GM18867 (cell line): ENCODE data around the gene SORCS2.

Experiments
- ATAC-seq: cut with Tn5 transposase; IDR thresholded peaks from one replicate; pipeline ENCODE4 v1.9.1; 2021; ENCODE audit warnings: mild to moderate bottlenecking, moderate library complexity; ENCODE audit not compliant: unreplicated experiment

The SORCS2 gene

DNA sequence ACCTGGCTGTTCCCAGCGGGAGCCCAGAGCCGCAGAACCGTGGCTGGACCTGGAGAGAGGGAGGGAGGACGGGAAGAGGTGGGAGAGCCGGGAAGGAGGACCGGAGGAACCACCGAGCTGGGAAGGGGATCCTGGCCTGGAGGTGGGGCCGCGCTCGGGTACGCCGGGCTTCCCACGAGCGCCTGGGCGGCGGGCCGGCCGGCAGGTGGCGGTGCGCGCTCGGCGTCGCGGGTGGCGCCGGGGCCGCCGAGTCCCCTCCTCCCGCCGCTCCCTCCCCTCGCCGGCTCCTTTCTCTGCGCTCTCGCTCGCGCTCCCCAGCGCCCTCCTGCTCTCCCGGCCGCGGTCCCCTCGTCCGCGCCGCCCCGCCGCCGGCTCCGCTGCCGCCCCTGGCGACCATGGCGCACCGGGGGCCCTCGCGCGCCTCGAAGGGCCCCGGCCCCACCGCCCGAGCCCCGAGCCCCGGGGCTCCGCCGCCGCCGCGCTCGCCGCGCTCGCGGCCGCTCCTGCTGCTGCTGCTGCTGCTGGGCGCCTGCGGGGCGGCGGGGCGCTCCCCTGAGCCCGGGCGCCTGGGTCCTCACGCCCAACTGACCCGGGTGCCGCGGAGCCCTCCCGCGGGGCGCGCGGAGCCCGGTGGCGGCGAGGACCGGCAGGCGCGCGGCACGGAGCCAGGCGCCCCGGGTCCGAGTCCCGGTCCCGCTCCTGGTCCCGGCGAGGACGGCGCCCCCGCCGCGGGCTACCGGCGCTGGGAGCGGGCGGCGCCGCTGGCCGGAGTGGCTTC is at the start of gene SORCS2:
SORCS2 (plus strand) TSS at position 287 of the 778 bp plus-strand sequence.
- no peak for ATAC-seq

DNA sequence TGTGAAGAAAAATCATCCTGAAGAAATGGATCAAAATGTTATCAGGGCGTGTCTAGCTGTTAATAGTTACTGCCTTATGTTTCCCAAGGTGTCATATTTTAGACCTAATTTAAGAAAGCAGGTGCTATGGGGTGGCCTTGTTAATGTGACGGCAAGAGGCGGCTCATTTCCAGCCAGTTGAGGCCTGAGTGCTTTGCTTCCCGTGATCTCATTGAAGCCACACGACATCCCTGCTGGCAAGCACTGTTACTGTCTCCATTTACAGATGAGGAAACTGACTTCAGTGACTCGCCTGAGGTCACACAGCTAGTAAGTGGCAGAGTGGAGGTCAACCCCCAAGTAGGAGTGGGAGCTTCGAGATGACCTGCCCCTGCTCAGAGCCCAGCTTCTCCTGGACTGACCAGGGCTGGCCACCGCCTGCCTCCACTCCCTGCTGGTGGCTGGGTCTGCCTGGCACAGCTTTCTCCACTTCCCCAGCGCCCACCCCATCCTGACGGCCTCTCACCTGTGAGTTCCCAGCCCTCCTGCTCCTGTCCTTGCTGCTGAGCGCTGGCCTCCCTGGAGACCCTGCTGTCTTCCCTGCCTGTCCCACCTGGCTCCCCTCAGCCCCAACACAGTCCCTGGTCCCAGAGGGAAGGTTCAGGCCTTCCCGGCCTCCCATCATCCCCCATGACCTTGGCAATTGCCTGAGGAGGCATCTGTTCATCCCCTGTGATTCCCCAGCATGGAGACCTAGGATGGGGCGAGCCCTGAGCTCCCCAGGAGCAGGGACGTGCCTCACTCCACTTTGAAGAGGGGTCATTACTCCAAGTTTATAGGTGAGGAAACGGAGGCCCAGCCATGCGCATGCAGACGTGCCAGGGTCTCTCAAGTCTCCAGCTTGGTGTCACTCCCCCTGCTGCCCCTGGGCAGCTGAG is 47.7 kb upstream of the SORCS2 start:
- no peak for ATAC-seq

DNA sequence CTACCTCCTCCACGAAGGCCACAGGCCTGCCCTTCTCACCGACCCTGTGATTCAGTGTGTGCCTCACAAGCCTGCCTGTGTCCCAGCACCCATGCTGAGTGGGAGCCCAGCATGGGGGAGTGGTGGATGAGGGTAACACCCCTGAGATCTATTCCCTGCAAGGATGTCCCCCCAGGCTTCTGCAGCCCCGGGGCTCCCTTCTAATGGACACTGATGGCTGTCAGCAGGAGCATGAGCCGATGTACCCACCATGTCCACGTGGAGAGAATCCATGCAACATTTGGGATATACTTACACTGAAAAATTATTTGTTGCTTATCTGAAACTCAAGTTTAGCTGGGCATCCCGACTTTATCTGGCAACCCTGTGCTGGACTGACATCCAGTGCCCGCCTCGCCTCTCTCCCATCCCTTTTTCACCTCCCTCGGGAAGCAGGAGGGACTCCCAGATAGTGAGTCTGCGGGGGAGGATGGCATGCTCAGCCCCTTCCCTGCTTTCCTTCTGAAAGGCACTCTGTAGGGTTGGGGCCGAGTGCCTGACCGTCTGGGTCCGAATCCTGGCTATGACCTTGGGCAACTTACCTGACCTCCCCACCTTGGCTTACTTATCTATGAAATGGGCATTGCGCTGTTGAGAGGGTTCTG is 46.9 kb upstream of the SORCS2 start:
- ATAC-seq: no peak

DNA sequence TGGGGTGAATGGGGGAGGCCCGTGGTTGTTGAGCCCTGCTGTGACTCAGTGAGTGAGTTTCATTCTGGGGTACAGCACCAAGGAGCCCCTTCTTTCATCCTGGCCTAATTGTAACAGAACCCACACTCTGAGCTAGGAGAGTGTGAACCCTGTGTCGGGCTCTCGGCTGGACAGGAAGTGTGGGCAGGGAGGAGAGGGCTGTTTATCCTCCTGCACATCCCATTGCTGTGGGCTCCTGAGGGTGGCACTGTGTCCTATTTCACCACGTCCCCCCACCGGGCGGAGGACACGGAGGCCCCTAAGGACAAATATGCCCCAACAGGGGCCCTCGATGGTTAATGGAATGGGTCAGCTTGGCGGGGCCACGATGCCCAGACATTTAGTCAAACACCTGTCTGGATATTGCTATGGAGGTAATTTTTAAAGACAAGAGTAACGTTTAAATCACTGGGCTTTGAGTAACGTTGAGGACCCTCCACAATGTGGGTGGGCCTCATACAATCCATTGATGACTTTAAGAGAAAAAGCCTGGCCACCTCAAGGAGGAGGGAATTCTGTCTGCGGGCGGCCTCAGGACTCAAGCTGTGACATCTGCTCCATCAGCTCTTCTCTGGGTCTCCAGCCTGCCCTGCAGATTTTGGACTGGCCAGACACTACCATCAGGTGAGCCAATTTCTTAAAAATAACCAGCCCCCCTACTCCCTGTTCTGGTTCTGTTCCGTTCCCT is 46.1 kb upstream of the SORCS2 start:
- ATAC-seq: no peak

DNA sequence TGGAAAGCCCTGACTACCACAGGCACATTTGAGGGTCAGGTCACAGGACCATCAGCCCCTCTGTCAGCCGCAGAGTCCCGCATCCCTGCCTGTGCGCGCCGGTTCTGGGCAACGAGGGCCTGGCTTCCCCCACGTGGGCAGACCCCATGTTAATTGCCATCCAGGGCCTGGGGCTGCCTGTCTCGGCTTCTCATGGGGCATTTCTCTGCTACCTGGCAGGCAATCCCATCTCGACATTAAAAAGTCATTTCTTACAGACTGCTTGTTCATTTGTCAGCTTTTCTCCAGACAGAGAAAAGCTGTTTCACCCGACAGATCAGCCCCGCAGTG is 45.6 kb upstream of the SORCS2 start:
- ATAC-seq: no peak

DNA sequence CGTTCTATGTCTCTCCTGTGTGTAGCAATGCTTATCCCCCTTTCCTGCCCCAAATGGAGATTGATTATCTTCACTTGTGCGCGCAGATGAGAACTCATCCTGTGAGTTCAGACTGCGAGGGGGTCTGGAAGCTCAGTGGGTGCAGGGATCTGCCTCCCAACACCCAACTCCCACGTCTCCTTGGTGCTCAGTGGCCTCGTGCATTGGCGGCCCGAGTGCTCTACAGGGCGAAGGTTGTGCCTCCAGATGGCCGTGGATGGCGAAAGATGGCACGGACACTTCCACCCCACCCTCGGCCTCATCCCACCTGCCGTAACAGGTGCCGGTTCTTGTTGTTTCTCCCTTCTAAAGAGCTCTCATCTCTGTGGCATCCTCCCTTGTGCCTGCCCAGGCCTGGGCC is 45.1 kb upstream of the SORCS2 start:
- no peak for ATAC-seq

DNA sequence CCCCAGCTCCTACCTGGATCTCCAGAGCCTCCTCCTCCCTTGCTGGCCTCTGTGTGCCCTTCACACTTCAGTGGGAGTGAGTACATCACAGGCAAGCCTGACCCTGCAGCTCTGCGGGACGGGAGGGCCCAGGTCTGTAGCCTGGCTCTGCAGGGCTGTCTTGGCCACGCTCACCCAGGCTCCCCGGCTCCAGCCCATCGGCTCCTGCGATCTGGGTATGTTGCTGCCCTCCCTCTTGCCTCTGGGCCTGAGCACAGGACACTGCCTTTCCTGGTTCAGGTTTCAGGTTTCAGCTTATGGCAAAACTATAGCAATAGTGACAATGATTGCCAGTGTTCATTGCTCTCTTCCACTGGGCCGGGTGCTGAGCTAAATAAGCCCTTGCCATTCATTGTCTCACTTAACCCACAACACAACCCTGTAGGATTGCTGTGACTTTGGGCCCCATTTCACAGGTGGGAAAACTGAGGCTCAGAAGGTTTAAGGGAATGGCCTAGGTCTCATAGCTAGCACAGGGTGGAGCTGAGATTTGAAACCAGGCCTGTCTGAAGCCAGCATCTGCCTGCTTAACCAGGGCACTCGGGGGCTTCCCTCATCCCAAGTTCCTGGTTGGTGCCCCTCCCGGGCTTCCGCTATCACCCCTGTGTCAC is 44.6 kb upstream of the SORCS2 start:
- no peak for ATAC-seq

DNA sequence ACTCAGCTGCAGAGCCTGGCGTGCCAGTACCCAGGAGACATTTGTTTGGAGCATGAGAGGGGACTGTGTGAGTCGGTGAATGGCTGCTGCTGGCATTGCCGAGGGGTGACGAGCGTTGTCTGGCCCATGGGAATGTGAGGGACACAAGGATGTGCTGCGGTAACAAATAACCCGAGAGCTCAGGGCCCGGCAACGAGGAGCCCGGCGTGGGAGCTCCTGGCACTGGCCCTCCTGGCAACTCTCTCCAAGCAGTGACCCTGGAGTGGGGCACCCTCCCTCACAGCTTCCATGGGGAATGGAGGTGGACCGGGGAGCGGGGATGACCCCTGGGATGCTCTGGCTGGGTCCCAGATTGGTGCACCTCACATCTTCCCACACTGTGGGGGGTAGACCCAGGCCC is 44.0 kb upstream of the SORCS2 start:
- no peak for ATAC-seq

DNA sequence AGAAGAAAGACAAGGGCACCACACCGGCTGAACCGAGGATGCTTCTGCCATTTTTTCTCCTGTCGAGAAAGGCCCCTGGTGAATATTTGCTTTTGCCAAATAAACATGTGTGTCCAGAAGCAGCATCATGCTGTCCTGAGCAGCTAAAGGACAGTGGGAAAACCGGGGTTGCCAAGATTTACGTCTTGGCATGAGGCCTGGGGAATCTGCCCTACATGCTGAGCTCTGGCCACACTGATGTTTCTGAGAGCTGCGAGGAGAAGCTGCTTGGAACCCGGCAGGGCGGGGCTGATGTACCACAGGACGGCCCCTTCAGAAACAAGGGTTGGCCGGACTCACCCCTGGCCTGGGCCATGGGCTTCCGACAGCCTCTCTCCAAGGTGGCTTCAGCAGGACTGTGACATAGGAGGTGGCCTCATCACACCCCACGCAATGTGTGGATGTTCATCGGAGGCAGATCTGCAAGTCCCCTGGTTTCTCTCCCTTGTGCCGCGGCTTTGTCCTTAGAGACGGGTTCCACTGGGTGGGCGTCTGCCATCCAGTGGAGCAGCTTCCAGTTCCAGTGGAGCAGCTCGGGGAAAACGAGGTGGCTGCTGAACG is 42.2 kb upstream of the SORCS2 start:
- no peak for ATAC-seq

DNA sequence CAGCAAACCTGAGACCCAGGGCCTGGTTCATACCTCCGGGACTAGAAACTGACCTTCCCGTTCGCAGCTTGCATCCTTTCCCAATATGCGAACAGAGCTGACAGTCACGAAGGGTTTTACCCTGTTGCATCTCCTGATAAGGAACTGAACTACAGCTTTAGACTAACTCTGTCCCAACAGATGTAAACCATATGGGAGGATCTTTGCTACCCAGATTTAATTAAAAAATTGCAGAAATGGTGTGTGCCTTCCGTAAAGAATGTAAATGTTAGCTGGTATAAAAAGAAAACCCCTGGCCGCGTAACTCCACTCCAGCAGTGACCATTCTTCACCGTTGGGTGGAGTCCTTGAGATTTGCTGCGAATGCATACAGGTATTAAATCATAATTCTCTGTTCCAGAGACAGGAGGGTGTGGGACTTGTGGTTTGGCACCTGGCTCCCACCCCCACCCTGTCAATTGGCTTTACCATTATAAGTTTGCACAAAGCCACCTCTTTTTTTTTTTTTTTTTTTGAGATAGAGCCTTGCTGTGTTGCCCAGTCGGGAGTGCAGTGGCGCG is 40.6 kb upstream of the SORCS2 start:
- no peak for ATAC-seq

DNA sequence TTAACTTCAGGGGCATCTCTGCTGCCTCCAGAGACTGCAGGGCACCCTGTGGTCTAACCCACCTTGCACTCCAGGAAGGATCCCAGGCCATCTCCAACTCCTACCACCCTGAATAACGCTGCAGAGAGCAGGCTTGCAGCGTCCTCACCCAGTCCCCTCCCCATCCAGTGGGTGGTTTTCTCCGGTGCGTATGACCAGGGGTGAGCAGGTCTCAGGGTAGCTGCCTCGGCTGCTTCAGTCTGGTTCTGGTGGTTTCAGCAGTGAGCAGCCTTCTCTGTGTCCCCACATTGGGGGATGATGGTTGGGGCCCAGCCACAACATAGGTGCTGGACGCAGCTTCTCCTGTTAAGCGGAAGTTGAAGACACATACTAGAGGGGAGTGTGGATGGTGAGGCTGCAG is 38.6 kb upstream of the SORCS2 start:
- ATAC-seq: no peak

DNA sequence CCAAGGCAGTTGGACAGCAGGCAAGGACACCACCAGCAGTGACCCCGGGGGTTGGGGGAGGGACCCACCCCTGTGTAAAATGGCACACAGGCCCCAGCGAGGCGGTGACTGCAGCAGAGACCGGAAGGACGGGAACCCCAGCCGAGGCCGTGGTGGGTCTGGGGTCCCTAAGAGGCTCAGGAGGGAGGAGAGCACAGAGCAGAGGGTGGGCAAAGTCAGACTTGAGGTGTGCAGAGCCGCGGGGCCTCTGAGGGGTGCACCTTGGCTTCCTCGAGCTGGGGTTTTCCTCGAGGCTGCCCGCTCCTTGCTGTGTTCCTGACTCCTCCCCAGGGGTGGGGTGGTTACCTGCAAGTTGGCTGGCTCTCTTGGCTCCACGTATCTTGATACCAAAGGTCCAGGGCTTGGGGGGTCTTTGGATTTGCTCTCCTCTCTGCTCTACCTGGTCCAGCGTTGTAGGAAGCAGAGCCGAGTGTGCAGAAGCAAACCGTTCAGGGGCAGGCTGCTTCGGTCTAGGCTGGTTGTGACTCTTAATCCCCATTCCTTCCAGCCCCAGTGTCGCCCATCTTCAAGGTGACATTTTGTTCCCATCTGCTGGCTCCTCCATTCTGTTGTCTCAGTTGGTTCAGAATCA is 37.9 kb upstream of the SORCS2 start:
- ATAC-seq: no peak

DNA sequence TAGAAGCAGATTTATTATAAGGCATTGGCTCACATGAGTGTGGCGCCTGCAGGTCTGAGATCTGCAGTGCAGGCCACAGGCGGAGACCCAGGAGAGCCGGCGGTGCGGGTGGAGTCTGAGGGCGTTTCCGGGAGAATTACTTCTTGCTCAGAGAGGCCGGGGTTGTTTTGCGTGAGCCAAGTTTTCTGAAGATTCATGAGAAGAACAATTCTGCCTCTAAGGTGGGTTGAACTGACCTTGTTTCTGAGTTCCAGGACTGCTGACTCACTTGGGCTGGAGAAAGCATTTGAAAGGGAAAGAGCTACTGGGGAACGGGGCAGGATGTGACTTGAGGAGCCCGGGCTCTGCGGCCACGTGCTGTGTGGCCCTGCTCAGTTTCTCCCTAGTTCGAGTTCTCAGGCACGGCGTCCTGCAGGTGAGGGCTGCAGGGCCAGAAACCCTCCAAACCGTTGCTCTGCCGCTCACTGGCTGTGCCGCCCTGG is 36.7 kb upstream of the SORCS2 start:
- no peak for ATAC-seq

DNA sequence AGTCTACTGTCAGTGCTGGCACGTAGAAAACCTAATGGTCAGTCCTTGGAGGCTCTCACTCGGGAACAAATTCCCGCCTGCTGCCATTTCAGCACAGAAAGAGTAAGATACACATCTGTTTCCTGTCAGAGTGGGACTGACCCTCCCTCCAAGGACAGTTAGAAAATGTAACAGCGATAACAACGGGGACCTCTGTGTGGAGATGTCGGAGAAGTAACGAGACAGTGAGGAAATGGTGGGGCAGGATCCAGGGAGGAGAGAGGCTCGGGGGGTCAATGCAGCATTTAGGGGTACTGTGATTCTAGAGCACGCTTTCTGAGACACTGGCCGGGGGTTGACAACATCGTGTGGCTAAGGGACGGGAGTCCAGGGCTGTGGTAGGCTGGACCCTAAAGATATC is 36.0 kb upstream of the SORCS2 start:
- no peak for ATAC-seq

DNA sequence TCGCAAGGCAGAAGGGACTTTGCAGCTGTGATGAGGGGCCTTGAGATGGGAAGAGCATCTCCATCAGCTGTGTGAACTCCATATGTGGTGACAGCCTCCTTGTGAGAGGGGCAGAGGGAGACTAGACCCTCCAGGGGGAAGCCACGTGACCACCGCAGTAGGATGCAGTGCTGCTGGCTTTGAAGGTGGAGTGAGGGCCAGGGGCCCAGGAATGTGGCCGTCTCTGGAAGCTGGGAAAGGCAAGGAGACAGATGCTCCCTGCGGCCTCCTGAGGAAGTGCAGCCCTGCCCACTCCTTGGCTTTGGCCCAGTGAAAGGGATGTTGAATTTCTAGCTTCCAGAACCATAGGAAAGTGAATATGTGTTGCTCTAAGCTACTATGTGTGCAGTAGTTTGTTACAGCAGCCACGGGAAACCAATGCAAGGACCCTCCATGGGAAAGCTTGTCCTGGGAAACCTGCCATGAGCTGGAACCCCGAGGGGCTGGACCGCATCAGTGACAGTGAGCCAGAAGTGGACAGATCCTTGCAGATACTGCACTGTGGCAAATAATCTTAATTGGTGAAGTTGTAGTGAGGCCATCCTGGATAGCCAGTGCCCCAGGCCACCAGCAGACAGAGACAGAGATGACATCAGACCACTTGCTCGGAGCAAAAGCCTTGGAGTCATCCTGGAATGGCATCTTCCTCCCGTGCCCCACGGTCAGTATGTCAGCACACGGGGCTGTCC is 35.4 kb upstream of the SORCS2 start:
- no peak for ATAC-seq

DNA sequence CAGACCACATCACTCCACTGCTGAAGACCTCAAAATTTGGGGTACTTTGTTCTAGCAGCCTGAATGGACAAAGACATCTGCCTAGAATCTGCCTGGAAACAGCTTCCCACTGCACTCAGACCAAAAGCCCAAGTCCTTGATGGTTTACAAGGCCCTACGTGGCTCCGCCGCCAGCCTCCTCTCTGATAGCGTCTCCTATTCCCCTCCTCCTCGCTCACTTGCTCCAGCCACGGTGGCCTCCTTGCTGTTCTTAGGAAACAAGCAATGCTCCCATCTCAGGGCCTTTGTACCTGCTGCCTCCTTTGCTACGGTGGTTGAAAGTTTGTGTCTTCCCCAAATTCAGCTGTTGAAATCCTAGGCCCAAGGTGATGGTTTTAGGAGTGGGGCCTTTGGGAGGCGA is 34.7 kb upstream of the SORCS2 start:
- ATAC-seq: no peak

DNA sequence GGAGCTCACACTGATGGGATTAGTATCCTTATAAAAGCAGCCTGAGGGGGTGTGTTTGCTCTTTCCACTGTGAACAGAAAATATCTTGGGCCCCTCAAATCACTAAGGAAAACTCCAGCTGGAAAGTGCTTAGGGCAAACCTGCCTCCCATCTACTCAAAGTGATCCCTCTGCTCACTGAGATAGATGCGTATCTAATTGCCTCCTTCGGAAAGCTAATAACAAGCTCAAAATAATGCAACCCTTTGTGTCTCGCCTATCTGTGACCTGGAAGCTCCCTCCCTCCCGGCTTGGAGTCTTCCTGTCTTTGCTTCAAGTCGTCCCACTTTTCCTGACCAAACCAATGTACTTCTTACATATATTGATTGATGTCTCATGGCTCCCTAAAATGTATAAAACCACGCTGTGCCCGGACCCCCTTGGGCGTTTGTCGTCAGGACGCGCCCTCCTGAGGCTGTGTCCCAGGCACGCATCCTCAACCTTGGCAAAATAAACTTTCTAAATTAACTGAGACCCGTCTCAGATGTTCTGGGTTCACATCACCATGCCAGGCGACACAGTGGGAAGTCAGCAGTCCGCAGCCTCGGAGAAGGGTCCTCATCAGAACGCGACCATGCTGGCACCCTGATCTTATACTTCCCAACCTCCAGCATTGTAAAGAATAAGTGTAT is 34.1 kb upstream of the SORCS2 start:
- no peak for ATAC-seq

DNA sequence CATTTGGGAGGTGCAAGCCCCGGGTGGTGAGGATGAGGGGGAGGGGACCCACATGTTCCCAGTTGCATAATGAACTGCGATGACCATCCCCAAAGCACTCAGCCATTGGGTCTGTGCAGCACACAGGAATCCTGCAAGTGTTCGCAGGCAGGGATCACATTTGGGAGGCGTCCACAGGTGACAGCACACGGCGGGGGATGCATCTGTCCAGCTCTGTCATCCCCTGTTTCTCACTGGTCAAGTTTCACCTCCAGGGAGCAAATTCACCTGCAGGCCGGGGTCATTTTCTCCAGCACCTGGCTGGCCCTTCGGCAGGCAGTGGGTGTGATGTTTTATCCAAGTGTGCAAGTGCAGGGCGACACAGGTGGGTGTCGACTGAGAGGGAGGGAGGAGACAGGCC is 33.3 kb upstream of the SORCS2 start:
- no peak for ATAC-seq
